HepG2 (cell line): ENCODE data around the gene PRKAR1B. TPM values are rescaled to one million over a fixed set of nuclear protein-coding genes. Genes with fewer than 3 reads are reported as not detected.
A peak's percentile ranks its signal among the peaks of the same experiment; 100 is the strongest.

ENCODE experiments used
- PHB2 ChIP-seq: fragments of 450-650 bp; IDR thresholded peaks from 2 replicates; pipeline ENCODE4 v1.6.1; 2018; ENCODE audit not compliant: partially characterized antibody
- TEAD3 ChIP-seq: optimal IDR thresholded peaks from 2 replicates; pipeline ENCODE3; 2016; ENCODE audit warnings: borderline replicate concordance
- UBTF ChIP-seq: sonication (generic); formaldehyde crosslinking; IDR thresholded peaks from 2 replicates; pipeline ENCODE4 v1.4.0; 2020; ENCODE audit warnings: mild to moderate bottlenecking, missing genetic modification reagents
- polyA plus RNA-seq, 8 experiments: library from polyadenylated mRNA; depleted of rRNA in 3 of 8; stranded (reverse) in 7 of 8; unstranded in 1 of 8; fragments of >200 nt; fragmentation: Illumina TruSeq in 4 of 8; extraction: Trizol in 4 of 8; gene quantifications; 2 replicates each; pipeline versions ENCODE4 v1.2.1 to v1.2.3, GENCODE V29; 2011 to 2016; ENCODE audit warnings: low read depth in 4 of 8, missing spikeins in 1 of 8, mixed read lengths in 1 of 8; ENCODE audit not compliant: insufficient read depth in 1 of 8
- total RNA-seq, 5 experiments: library from RNA; depleted of rRNA; stranded (reverse); fragments of >200 nt; fragmentation: Illumina TruSeq; extraction: Trizol; gene quantifications; 2 replicates each; pipeline ENCODE4 v1.2.3, GENCODE V29; 2016; ENCODE audit warnings: low read depth in 1 of 5
- TF ChIP-seq, protein P1 (sequence below): sonication (generic); formaldehyde crosslinking; IDR thresholded peaks from 2 replicates; pipeline ENCODE4 v1.5.1; 2020; ENCODE audit warnings: mild to moderate bottlenecking, missing genetic modification reagents, moderate library complexity
- TF ChIP-seq, protein P2 (sequence below): sonication (generic); formaldehyde crosslinking; IDR thresholded peaks from 2 replicates; pipeline ENCODE4 v1.5.0; 2020; ENCODE audit warnings: missing genetic modification reagents, mild to moderate bottlenecking, borderline replicate concordance

The PRKAR1B gene
- total and polyA plus RNA-seq, 2 of the 13 experiments (the other 11 are each of a cell fraction or from before 2014, with no cell fraction given) = 7.9 to 28.2 TPM

GRCh38 chr7:542713-543500 is 184.2 kb downstream of the PRKAR1B start (continued):
- TF ChIP-seq UBTF (CRISPR knock-in tag) = peak; percentile 54; the same call in 1 of the 2 replicates
- TF ChIP-seq PHB2 = no peak
- TF ChIP-seq, protein P1, sequence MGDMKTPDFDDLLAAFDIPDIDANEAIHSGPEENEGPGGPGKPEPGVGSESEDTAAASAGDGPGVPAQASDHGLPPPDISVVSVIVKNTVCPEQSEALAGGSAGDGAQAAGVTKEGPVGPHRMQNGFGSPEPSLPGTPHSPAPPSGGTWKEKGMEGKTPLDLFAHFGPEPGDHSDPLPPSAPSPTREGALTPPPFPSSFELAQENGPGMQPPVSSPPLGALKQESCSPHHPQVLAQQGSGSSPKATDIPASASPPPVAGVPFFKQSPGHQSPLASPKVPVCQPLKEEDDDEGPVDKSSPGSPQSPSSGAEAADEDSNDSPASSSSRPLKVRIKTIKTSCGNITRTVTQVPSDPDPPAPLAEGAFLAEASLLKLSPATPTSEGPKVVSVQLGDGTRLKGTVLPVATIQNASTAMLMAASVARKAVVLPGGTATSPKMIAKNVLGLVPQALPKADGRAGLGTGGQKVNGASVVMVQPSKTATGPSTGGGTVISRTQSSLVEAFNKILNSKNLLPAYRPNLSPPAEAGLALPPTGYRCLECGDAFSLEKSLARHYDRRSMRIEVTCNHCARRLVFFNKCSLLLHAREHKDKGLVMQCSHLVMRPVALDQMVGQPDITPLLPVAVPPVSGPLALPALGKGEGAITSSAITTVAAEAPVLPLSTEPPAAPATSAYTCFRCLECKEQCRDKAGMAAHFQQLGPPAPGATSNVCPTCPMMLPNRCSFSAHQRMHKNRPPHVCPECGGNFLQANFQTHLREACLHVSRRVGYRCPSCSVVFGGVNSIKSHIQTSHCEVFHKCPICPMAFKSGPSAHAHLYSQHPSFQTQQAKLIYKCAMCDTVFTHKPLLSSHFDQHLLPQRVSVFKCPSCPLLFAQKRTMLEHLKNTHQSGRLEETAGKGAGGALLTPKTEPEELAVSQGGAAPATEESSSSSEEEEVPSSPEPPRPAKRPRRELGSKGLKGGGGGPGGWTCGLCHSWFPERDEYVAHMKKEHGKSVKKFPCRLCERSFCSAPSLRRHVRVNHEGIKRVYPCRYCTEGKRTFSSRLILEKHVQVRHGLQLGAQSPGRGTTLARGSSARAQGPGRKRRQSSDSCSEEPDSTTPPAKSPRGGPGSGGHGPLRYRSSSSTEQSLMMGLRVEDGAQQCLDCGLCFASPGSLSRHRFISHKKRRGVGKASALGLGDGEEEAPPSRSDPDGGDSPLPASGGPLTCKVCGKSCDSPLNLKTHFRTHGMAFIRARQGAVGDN (CRISPR knock-in tag) = peak; percentile 81
- TF ChIP-seq TEAD3 (CRISPR knock-in tag) = peak; percentile 43
- TF ChIP-seq, protein P2, sequence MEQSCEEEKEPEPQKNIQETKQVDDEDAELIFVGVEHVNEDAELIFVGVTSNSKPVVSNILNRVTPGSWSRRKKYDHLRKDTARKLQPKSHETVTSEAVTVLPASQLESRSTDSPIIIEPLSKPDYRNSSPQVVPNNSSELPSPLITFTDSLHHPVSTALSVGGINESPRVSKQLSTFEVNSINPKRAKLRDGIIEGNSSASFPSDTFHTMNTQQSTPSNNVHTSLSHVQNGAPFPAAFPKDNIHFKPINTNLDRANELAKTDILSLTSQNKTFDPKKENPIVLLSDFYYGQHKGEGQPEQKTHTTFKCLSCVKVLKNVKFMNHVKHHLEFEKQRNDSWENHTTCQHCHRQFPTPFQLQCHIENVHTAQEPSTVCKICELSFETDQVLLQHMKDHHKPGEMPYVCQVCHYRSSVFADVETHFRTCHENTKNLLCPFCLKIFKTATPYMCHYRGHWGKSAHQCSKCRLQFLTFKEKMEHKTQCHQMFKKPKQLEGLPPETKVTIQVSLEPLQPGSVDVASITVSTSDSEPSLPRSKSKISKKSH = 0 out of 2 replicates have a peak, but pooled peaks have one; percentile 26
